HUDEP-2 (cell line): Measurements from ENCODE around the gene TTC17.
"Not testable (repeated sequence)": the region's sequence is repeated elsewhere in the genome, so short reads cannot be mapped to it uniquely, and the experiment has no call there.

Experiments used
- DNase-seq, 76 experiments: peaks; one replicate each; lab custom pipeline; 2025; ENCODE audit not compliant: unreplicated experiment in 76 of 76; lab: John Stamatoyannopoulos, UW

Gene TTC17

GRCh38 chr11:43358801-43359421 lies at the start of gene TTC17:
Gene TTC17 (plus strand): TSS chr11:43358920. CDS start chr11:43358955, 35 bp downstream.
- DNase-seq: peak in 75 of 76 experiments; percentile 20 to 94 (median 88)

GRCh38 chr11:43311791-43312607 lies 46.7 kb upstream of the TTC17 start, which contains the start of gene API5:
Gene API5 (plus strand): TSS chr11:43311996. CDS start chr11:43312128, 132 bp downstream.
- peak; percentile 10 to 95 (median 87) for DNase-seq

GRCh38 chr11:43315966-43316365 lies 42.8 kb upstream of the TTC17 start:
- no peak for DNase-seq

- DNase-seq: peak in 4 of 76 experiments; percentile 1 to 5 (median 2)
Measured at GRCh38 chr11:43316451-43316850, 42.3 kb upstream of the TTC17 start.

GRCh38 chr11:43327987-43328386 lies 30.7 kb upstream of the TTC17 start:
- DNase-seq: peak in 65 of 76 experiments; percentile 1 to 89 (median 61)

- DNase-seq: no peak
Measured at GRCh38 chr11:43328482-43328881, 30.2 kb upstream of the TTC17 start.

- DNase-seq: no peak
Measured at GRCh38 chr11:43341159-43341558, 17.6 kb upstream of the TTC17 start.

- DNase-seq: not testable (repeated sequence)
Measured at GRCh38 chr11:43351426-43351825, 7.3 kb upstream of the TTC17 start.

GRCh38 chr11:43354311-43354710 lies 4.4 kb upstream of the TTC17 start:
- no peak for DNase-seq

- peak in 9 of 76 experiments; percentile 3 to 21 (median 13) for DNase-seq
Measured at GRCh38 chr11:43356336-43356735, 2.4 kb upstream of the TTC17 start.

GRCh38 chr11:43358279-43358800 lies 380 bp upstream of the TTC17 start:
- no peak for DNase-seq

GRCh38 chr11:43359422-43359818 lies 700 bp downstream of the TTC17 start:
- peak in 15 of 76 experiments; percentile 6 to 54 (median 29) for DNase-seq

- peak in 7 of 76 experiments; percentile 5 to 30 (median 21) for DNase-seq
Measured at GRCh38 chr11:43360361-43361032, 1.8 kb downstream of the TTC17 start.

- DNase-seq: peak in 35 of 76 experiments; percentile 7 to 65 (median 28)
Measured at GRCh38 chr11:43366677-43367076, 8.0 kb downstream of the TTC17 start.

- peak in 5 of 76 experiments; percentile 3 to 18 (median 7) for DNase-seq
Measured at GRCh38 chr11:43367382-43368178, 8.9 kb downstream of the TTC17 start.

- no peak for DNase-seq
Measured at GRCh38 chr11:43376065-43376464, 17.3 kb downstream of the TTC17 start.

GRCh38 chr11:43376594-43376993 lies 17.9 kb downstream of the TTC17 start:
- no peak for DNase-seq

- peak in 4 of 76 experiments; percentile 6 to 27 (median 18) for DNase-seq
Measured at GRCh38 chr11:43377389-43377788, 18.7 kb downstream of the TTC17 start.

GRCh38 chr11:43378897-43379296 lies 20.2 kb downstream of the TTC17 start:
- no peak for DNase-seq

GRCh38 chr11:43381802-43382201 lies 23.1 kb downstream of the TTC17 start:
- DNase-seq: peak in 47 of 76 experiments; percentile 5 to 75 (median 38)
